Stimulated activated CD4-positive, alpha-beta T cell treated with anti-CD3 and anti-CD28 coated beads, Interleukin-15, amount 100 ng/mL, for 48 hours (primary cell): ENCODE measurements around the gene RNF181.
"Not testable (repeated sequence)": the region's sequence is repeated elsewhere in the genome, so short reads cannot be mapped to it uniquely, and the experiment has no call there.

Experiments
- DNase-seq, 2 donors: peaks; one replicate each; pipeline ENCODE4 v3.0.0-alpha.2; 2020; ENCODE audit warnings: low read depth in 2 of 2

The RNF181 gene

GRCh38 chr2:85614757-85615156, 19.2 kb downstream of the RNF181 start:
- DNase-seq: not testable (repeated sequence)

GRCh38 chr2:85615413-85615728, 19.8 kb downstream of the RNF181 start:
- DNase-seq: no peak

GRCh38 chr2:85617723-85618122, 22.2 kb downstream of the RNF181 start:
- DNase-seq: not testable (repeated sequence)

GRCh38 chr2:85619617-85620016, 24.1 kb downstream of the RNF181 start:
- DNase-seq: no peak

GRCh38 chr2:85621338-85621737, 25.8 kb downstream of the RNF181 start:
- DNase-seq: no peak

GRCh38 chr2:85623991-85624390, 28.4 kb downstream of the RNF181 start:
- DNase-seq: no peak

GRCh38 chr2:85628658-85629057, 33.1 kb downstream of the RNF181 start:
- DNase-seq: no peak

GRCh38 chr2:85631316-85631715, 35.8 kb downstream of the RNF181 start:
- no peak for DNase-seq

GRCh38 chr2:85635011-85635410, 39.5 kb downstream of the RNF181 start:
- DNase-seq: no peak

- DNase-seq: no peak
Observed at GRCh38 chr2:85635636-85636035, 40.1 kb downstream of the RNF181 start.

GRCh38 chr2:85642725-85643124, 47.2 kb downstream of the RNF181 start:
- no peak for DNase-seq

GRCh38 chr2:85644909-85645308, 49.4 kb downstream of the RNF181 start:
- DNase-seq: no peak

GRCh38 chr2:85646166-85646565, 50.6 kb downstream of the RNF181 start:
- DNase-seq: no peak
